K562 (cell line): Measurements from ENCODE around the gene CSAD. TPM values are rescaled to one million over a fixed set of nuclear protein-coding genes. Genes with fewer than 3 reads are reported as not detected.
A peak's percentile ranks its signal among the peaks of the same experiment; 100 is the strongest.

Experiments
- ARID2 ChIP-seq: fragments of 450-650 bp; IDR thresholded peaks from 2 replicates; pipeline ENCODE4 v1.6.1; 2017; ENCODE audit warnings: antibody characterized with exemption, mild to moderate bottlenecking
- CEBPG ChIP-seq, 3 experiments: fragments of 200-800 bp in 1 of 3; sonication (Bioruptor generic) in 1 of 3; sonication (generic) in 1 of 3; formaldehyde crosslinking in 1 of 3; IDR thresholded peaks in 2 of 3; conservative IDR thresholded peaks in 1 of 3; 2 replicates each; pipeline versions ENCODE4 v1.6.1 to v1.8.0; 2016 to 2022; ENCODE audit warnings: missing compliant biosample characterization in 2 of 3, missing genetic modification characterization in 2 of 3, mild to moderate bottlenecking in 1 of 3, missing genetic modification reagents in 1 of 3
- CREM ChIP-seq: IDR thresholded peaks from 2 replicates; pipeline ENCODE4 v1.6.1; 2014; ENCODE audit warnings: antibody characterized with exemption, low read depth
- FOXP1 ChIP-seq: sonication (generic); formaldehyde crosslinking; IDR thresholded peaks from 2 replicates; pipeline ENCODE4 v1.8.0; 2022; ENCODE audit warnings: mild to moderate bottlenecking, missing genetic modification reagents
- KLF1 ChIP-seq: fragments of 450-650 bp; IDR thresholded peaks from 2 replicates; pipeline ENCODE4 v1.6.1; 2016; ENCODE audit warnings: missing genetic modification characterization, missing compliant biosample characterization
- RFX7 ChIP-seq: fragments of 250-450 bp; sonication (Bioruptor Pico); IDR thresholded peaks from 2 replicates; pipeline ENCODE4 v1.5.1; 2021; ENCODE audit warnings: mild to moderate bottlenecking
- ZNF12 ChIP-seq: sonication (generic); formaldehyde crosslinking; IDR thresholded peaks from 2 replicates; pipeline ENCODE4 v1.4.0; 2020; ENCODE audit warnings: mild to moderate bottlenecking, missing genetic modification reagents
- ZNF124 ChIP-seq: sonication (generic); formaldehyde crosslinking; IDR thresholded peaks from 2 replicates; pipeline ENCODE4 v1.8.1; 2022; ENCODE audit warnings: missing genetic modification reagents
- ZNF507 ChIP-seq: conservative IDR thresholded peaks from 2 replicates; pipeline ENCODE4 v1.6.1; 2017; ENCODE audit warnings: missing genetic modification characterization, missing compliant biosample characterization
- polyA plus RNA-seq, 8 experiments: library from polyadenylated mRNA; depleted of rRNA in 4 of 8; stranded (reverse) in 5 of 8; unstranded in 3 of 8; fragments of >200 nt; fragmentation: Nextera tagmentation in 2 of 8; fragmentation: Illumina TruSeq in 1 of 8; extraction: Ambion mirVana in 2 of 8; extraction: Trizol in 1 of 8; gene quantifications; 2 replicates each; pipeline versions ENCODE4 v1.2.1 to v1.2.3, GENCODE V29; 2011 to 2014; ENCODE audit warnings: inconsistent platforms in 1 of 8, missing spikeins in 1 of 8
- total RNA-seq, 7 experiments: library from RNA; depleted of rRNA in 6 of 7; stranded (reverse); fragments of >200 nt in 6 of 7; fragmentation: Illumina TruSeq in 2 of 7; extraction: Trizol in 2 of 7; gene quantifications; 2 replicates each; pipeline versions ENCODE4 v1.2.1 to v1.2.3, GENCODE V29; 2011 to 2021; ENCODE audit warnings: low replicate concordance in 1 of 7
- TF ChIP-seq, protein P1 (sequence below), 2 experiments: fragments of 200-800 bp in 1 of 2; sonication (Bioruptor generic) in 1 of 2; sonication (generic) in 1 of 2; formaldehyde crosslinking in 1 of 2; IDR thresholded peaks in 1 of 2; conservative IDR thresholded peaks in 1 of 2; 2 replicates each; pipeline versions ENCODE4 v1.5.0 to v1.6.1; 2016 to 2020; ENCODE audit warnings: missing compliant biosample characterization in 1 of 2, missing genetic modification characterization in 1 of 2, missing genetic modification reagents in 1 of 2
- TF ChIP-seq, protein P2 (sequence below): fragments of 250-450 bp; sonication (Bioruptor Pico); IDR thresholded peaks from 2 replicates; pipeline ENCODE4 v1.5.0; 2021; ENCODE audit warnings: mild to moderate bottlenecking, borderline replicate concordance
- TF ChIP-seq, protein P3 (sequence below): sonication (generic); formaldehyde crosslinking; IDR thresholded peaks from 2 replicates; pipeline ENCODE4 v1.9.0; 2022; ENCODE audit warnings: mild to moderate bottlenecking, missing genetic modification reagents
- TF ChIP-seq, protein P4 (sequence below): fragments of 250-450 bp; sonication (Bioruptor Pico); IDR thresholded peaks from 2 replicates; pipeline ENCODE4 v1.4.0; 2020
- TF ChIP-seq, protein P5 (sequence below): fragments of 450-650 bp; formaldehyde crosslinking; IDR thresholded peaks from 2 replicates; pipeline ENCODE4 v1.4.0; 2022; ENCODE audit warnings: missing genetic modification characterization

Gene CSAD
- total and polyA plus RNA-seq, 9 of the 15 experiments (the other 6 are each of a cell fraction or from before 2014, with no cell fraction given): 1.8 to 19.6 (median 8.1) TPM

DNA sequence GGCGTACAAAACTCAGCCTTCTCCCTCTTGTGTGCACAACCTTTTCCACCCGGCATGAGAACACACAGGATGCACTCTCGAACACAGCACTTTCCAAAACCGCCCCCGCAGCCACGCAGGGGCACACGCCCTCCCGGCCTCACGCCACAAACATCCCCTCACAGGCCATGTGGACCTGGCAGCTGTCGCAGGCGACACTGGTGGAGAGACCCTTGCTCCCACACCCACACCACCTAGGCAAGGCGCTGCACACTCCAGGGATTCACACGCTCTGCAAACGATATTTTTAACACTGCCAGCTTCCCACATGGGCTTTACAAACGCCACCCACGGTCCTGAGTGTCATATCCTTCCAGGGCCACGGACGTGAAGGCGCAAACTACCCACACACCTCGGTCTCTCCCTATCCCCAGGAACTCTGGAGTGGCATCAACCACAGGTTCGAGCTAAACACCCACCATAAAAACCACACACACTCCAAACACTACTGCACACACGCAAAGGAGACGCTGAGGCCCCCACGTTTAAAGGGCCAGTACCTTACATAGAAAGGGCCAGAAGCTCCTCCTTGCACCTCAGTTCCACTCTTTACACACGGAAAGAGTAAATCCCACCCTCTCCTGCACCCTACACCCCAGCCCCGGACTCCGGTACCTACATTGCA lies 38.7 kb upstream of the CSAD start (continued):
- TF ChIP-seq KLF1 (tag): no peak
- TF ChIP-seq FOXP1: no peak
- TF ChIP-seq, protein P1, sequence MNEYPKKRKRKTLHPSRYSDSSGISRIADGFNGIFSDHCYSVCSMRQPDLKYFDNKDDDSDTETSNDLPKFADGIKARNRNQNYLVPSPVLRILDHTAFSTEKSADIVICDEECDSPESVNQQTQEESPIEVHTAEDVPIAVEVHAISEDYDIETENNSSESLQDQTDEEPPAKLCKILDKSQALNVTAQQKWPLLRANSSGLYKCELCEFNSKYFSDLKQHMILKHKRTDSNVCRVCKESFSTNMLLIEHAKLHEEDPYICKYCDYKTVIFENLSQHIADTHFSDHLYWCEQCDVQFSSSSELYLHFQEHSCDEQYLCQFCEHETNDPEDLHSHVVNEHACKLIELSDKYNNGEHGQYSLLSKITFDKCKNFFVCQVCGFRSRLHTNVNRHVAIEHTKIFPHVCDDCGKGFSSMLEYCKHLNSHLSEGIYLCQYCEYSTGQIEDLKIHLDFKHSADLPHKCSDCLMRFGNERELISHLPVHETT (CRISPR knock-in tag; conservative IDR thresholded peaks at IDR 0.05 in 1 of 2, IDR thresholded peaks at IDR 0.05 in 1 of 2): no peak
- TF ChIP-seq ZNF12 (CRISPR knock-in tag): no peak
- no peak for TF ChIP-seq ARID2
- TF ChIP-seq CREM: no peak
- TF ChIP-seq RFX7: no peak
- TF ChIP-seq, protein P2, sequence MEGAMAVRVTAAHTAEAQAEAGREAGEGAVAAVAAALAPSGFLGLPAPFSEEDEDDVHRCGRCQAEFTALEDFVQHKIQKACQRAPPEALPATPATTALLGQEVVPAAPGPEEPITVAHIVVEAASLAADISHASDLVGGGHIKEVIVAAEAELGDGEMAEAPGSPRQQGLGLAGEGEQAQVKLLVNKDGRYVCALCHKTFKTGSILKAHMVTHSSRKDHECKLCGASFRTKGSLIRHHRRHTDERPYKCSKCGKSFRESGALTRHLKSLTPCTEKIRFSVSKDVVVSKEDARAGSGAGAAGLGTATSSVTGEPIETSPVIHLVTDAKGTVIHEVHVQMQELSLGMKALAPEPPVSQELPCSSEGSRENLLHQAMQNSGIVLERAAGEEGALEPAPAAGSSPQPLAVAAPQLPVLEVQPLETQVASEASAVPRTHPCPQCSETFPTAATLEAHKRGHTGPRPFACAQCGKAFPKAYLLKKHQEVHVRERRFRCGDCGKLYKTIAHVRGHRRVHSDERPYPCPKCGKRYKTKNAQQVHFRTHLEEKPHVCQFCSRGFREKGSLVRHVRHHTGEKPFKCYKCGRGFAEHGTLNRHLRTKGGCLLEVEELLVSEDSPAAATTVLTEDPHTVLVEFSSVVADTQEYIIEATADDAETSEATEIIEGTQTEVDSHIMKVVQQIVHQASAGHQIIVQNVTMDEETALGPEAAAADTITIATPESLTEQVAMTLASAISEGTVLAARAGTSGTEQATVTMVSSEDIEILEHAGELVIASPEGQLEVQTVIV: no peak
- TF ChIP-seq, protein P3, sequence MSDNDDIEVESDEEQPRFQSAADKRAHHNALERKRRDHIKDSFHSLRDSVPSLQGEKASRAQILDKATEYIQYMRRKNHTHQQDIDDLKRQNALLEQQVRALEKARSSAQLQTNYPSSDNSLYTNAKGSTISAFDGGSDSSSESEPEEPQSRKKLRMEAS (CRISPR knock-in tag): peak; percentile 61
- TF ChIP-seq, protein P4, sequence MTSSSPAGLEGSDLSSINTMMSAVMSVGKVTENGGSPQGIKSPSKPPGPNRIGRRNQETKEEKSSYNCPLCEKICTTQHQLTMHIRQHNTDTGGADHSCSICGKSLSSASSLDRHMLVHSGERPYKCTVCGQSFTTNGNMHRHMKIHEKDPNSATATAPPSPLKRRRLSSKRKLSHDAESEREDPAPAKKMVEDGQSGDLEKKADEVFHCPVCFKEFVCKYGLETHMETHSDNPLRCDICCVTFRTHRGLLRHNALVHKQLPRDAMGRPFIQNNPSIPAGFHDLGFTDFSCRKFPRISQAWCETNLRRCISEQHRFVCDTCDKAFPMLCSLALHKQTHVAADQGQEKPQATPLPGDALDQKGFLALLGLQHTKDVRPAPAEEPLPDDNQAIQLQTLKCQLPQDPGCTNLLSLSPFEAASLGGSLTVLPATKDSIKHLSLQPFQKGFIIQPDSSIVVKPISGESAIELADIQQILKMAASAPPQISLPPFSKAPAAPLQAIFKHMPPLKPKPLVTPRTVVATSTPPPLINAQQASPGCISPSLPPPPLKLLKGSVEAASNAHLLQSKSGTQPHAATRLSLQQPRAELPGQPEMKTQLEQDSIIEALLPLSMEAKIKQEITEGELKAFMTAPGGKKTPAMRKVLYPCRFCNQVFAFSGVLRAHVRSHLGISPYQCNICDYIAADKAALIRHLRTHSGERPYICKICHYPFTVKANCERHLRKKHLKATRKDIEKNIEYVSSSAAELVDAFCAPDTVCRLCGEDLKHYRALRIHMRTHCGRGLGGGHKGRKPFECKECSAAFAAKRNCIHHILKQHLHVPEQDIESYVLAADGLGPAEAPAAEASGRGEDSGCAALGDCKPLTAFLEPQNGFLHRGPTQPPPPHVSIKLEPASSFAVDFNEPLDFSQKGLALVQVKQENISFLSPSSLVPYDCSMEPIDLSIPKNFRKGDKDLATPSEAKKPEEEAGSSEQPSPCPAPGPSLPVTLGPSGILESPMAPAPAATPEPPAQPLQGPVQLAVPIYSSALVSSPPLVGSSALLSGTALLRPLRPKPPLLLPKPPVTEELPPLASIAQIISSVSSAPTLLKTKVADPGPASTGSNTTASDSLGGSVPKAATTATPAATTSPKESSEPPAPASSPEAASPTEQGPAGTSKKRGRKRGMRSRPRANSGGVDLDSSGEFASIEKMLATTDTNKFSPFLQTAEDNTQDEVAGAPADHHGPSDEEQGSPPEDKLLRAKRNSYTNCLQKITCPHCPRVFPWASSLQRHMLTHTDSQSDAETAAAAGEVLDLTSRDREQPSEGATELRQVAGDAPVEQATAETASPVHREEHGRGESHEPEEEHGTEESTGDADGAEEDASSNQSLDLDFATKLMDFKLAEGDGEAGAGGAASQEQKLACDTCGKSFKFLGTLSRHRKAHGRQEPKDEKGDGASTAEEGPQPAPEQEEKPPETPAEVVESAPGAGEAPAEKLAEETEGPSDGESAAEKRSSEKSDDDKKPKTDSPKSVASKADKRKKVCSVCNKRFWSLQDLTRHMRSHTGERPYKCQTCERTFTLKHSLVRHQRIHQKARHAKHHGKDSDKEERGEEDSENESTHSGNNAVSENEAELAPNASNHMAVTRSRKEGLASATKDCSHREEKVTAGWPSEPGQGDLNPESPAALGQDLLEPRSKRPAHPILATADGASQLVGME (CRISPR knock-in tag): no peak
- TF ChIP-seq ZNF507 (tag): no peak
- no peak for TF ChIP-seq CEBPG (CRISPR knock-in tag; IDR thresholded peaks at IDR 0.05)
- TF ChIP-seq CEBPG (tag; conservative IDR thresholded peaks at IDR 0.05 in 1 of 2, IDR thresholded peaks at IDR 0.05 in 1 of 2): no peak
- TF ChIP-seq ZNF124 (CRISPR knock-in tag): no peak
- TF ChIP-seq, protein P5, sequence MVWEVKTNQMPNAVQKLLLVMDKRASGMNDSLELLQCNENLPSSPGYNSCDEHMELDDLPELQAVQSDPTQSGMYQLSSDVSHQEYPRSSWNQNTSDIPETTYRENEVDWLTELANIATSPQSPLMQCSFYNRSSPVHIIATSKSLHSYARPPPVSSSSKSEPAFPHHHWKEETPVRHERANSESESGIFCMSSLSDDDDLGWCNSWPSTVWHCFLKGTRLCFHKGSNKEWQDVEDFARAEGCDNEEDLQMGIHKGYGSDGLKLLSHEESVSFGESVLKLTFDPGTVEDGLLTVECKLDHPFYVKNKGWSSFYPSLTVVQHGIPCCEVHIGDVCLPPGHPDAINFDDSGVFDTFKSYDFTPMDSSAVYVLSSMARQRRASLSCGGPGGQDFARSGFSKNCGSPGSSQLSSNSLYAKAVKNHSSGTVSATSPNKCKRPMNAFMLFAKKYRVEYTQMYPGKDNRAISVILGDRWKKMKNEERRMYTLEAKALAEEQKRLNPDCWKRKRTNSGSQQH (CRISPR knock-in tag): 0 out of 2 replicates have a peak, but pooled peaks have one; percentile 5
